Activated CD8-positive, alpha-beta T cell treated with anti-CD3 and anti-CD28 coated beads, Interleukin-2, amount 10 ng/mL, durations not matched to agents 7 days and 5 days (primary cell): ENCODE data around the gene CDH22. TPM values are rescaled to one million over a fixed set of nuclear protein-coding genes. Genes with fewer than 3 reads are reported as not detected.
A peak's percentile ranks its signal among the peaks of the same experiment; 100 is the strongest.

Experiments used
- ATAC-seq: fragments of 150-1000 bp; cut with Tn5 transposase; one replicate; pipeline ENCODE4 v1.10.0; 2021; ENCODE audit warnings: moderate library complexity
- CTCF ChIA-PET: fragments of 350-600 bp; sonication (Branson Sonifier 250); formaldehyde crosslinking; loops from one replicate; lab custom pipeline; 2021; ENCODE audit warnings: antibody characterized with exemption; lab: Charles Lee
- POLR2A ChIA-PET: fragments of 350-600 bp; sonication (Branson Sonifier 250); formaldehyde crosslinking; loops from one replicate; lab custom pipeline; 2021; ENCODE audit warnings: antibody characterized with exemption; lab: Charles Lee
- DNase-seq: peaks from one replicate; pipeline ENCODE4 v3.0.0-alpha.2; 2020
- H3K27ac Mint-ChIP-seq: one replicate; pipeline ENCODE4 v1.8.0; 2021; ENCODE audit warnings: mild to moderate bottlenecking, mixed read lengths
- H3K27me3 Mint-ChIP-seq: one replicate; pipeline ENCODE4 v1.8.0; 2021; ENCODE audit warnings: low read depth, mixed read lengths
- H3K36me3 Mint-ChIP-seq: one replicate; pipeline ENCODE4 v1.8.0; 2021; ENCODE audit warnings: low read depth, mixed read lengths
- H3K4me1 Mint-ChIP-seq: one replicate; pipeline ENCODE4 v1.8.0; 2021; ENCODE audit warnings: low read depth, mixed read lengths
- H3K4me3 Mint-ChIP-seq: one replicate; pipeline ENCODE4 v1.8.0; 2021; ENCODE audit warnings: mild to moderate bottlenecking, mixed read lengths
- H3K9me3 Mint-ChIP-seq: one replicate; pipeline ENCODE4 v1.8.0; 2022; ENCODE audit warnings: mixed read lengths; ENCODE audit not compliant: insufficient read depth
- total RNA-seq, 2 experiments: library from RNA; stranded (reverse); gene quantifications; one replicate each; pipeline ENCODE4 v1.2.3, GENCODE V29; 2021

CDH22 gene
- total RNA-seq, 2 experiments from 2014 or later = not detected

DNA sequence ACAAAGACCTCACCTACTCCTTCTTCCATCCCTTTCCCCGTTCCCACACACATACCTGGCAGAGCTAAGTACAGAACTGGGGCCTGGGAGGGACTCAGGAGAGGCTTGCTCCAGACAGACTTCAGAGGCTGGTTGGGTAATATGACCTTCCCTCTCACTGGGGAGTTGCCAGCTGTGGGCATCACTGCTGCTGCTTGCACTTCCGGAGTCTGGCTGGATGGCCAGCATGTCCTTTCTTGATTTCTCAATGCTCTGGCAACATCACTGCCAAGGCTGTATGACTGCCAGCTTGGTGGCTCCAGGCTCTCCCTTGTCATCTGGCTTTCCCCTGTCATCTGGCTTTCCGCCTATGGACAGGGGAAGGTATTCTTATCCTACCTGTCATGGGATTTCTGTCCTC, 47.8 kb downstream of the CDH22 start:
- peaks cover 7% of the 10 kb centered on the region for H3K27me3 Mint-ChIP-seq
- H3K9me3 Mint-ChIP-seq = no peaks in the 10 kb centered on the region
- no peaks in the 10 kb centered on the region for H3K4me1 Mint-ChIP-seq
- no peak for DNase-seq
- H3K36me3 Mint-ChIP-seq = no peaks in the 10 kb centered on the region
- no peak overlapping the region for H3K27ac Mint-ChIP-seq
- ChIA-PET CTCF (no interaction called here), POLR2A (no interaction called here)
- no peak overlapping the region for H3K4me3 Mint-ChIP-seq
- no peak for ATAC-seq

DNA sequence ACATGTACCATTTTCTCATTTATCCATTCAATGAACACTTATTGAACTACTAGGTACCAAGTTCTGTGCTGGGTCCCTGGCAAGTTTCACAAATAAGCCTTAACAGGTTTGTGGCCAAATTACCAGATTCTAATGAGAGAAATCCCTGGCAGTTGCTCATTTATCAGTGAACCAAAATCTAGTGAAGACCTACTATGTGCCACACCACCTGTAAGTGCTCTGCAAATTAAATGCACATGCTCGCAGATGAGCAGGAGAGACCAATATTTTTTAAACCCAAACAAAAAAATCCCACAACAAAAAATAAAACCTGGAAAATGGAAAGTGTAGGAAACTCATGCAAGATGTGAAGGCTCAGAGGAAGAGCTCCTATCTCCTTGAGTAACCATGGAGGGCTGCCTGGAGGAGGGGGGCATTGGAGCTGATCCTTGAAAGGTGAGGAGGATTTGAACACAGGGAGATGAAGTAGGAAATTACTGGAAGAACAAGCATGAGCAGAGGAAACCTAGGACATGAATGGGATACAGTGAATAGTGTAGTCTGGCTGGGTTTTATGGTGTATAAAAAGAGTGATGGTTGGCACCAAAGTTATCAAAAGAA, 48.9 kb downstream of the CDH22 start:
- CTCF ChIA-PET = no interaction called here
- no peak for ATAC-seq
- H3K36me3 Mint-ChIP-seq = no peaks in the 10 kb centered on the region

DNA sequence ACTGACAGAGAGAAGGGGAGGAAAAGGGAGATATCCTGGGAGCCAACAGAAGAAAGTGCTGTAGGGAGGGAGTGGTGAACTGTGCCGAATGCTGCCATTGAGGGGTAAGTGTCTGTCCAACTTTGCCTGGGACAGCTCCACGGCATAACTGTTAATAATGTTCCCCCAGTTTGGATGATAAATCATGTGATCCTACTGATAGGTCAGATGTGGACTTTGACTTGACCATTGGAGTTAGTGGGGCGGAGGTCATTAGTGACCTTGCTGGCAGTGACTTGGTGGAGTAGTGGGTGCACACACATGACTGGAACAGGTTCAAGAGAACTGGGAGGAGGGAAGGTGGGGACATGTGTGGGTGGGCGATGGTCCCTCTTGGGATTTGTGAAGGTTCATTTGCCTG, 50.4 kb downstream of the CDH22 start:
- H3K4me3 Mint-ChIP-seq = no peak overlapping the region

More for the DNA sequence above, 48.9 kb downstream of the CDH22 start:
- Mint-ChIP-seq H3K4me3 (no peak overlapping the region), H3K4me1 (no peaks in the 10 kb centered on the region), H3K27me3 (peaks cover 9% of the 10 kb centered on the region), H3K27ac (no peak overlapping the region), H3K9me3 (no peaks in the 10 kb centered on the region)
- DNase-seq = no peak
- POLR2A ChIA-PET = no interaction called here

DNA sequence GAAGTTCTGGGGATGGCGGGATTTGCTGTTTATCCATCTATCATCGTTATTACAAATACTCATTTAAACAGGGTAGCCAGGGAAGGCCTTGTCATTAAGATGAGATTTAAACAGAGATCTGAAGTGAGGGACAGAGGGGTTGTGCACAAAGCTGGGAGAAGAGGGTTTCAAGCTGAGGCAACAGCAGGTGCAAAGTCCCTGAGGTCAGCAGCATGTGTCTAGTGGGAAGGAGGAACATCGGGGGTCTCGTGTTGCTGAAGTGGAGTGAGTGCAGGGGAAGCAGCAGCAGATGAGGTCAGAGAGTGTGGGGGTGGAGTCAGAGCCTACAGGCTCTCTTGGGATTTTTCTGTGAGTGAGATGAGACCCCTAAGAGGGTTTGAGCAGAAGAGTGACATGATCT, 52.0 kb downstream of the CDH22 start:
- Mint-ChIP-seq H3K9me3 (no peaks in the 10 kb centered on the region), H3K36me3 (no peaks in the 10 kb centered on the region), H3K4me3 (no peak overlapping the region), H3K4me1 (no peaks in the 10 kb centered on the region), H3K27ac (no peak overlapping the region), H3K27me3 (peaks cover 32% of the 10 kb centered on the region)
- ATAC-seq (no peak), DNase-seq (no peak)
- ChIA-PET POLR2A (no interaction called here), CTCF (no interaction called here)

More for the DNA sequence above, 50.4 kb downstream of the CDH22 start:
- POLR2A ChIA-PET = no interaction called here
- no peaks in the 10 kb centered on the region for H3K9me3 Mint-ChIP-seq
- CTCF ChIA-PET = no interaction called here
- no peak overlapping the region for H3K27ac Mint-ChIP-seq
- H3K4me1 Mint-ChIP-seq = no peaks in the 10 kb centered on the region
- no peak for ATAC-seq
- H3K27me3 Mint-ChIP-seq = peaks cover 20% of the 10 kb centered on the region
- no peak for DNase-seq
- no peaks in the 10 kb centered on the region for H3K36me3 Mint-ChIP-seq

DNA sequence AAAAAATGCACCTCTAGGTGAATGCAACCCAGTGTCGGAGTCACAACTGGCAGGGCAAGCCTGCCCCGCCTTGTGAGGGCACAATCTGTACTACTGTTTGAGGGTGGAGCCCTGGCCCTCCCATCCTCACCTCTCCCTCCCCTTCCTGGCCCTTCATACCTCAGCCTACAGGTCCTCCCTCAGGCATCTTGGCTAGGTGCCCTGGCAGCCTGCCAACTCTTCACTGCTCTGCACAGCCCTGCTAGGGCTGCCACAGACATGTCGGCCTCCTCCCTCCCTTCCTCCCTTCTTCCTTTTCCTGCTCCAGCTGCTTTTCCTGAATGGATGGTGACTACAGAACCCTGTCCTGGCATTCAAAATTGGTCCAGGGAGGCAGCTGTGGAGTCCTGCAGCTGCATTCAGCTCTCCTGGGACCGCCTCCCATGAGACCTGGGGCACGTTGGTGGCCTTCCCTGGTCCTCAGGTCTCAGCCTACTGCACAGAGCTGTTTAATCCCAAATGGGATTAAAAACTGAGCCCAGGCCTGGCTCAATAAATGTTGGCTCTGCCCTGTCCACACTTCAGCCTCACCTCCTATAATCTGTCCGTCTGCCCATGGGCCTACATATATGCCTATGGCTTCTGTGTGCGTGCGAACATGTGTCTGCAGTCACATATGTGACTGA, 52.7 kb downstream of the CDH22 start:
- no peaks in the 10 kb centered on the region for H3K9me3 Mint-ChIP-seq
- no peaks in the 10 kb centered on the region for H3K4me1 Mint-ChIP-seq
- POLR2A ChIA-PET = no interaction called here
- no peak overlapping the region for H3K27ac Mint-ChIP-seq
- CTCF ChIA-PET = no interaction called here
- peaks cover 35% of the 10 kb centered on the region for H3K27me3 Mint-ChIP-seq
- ATAC-seq (no peak), DNase-seq (no peak)
- H3K4me3 Mint-ChIP-seq = no peak overlapping the region
- H3K36me3 Mint-ChIP-seq = no peaks in the 10 kb centered on the region

DNA sequence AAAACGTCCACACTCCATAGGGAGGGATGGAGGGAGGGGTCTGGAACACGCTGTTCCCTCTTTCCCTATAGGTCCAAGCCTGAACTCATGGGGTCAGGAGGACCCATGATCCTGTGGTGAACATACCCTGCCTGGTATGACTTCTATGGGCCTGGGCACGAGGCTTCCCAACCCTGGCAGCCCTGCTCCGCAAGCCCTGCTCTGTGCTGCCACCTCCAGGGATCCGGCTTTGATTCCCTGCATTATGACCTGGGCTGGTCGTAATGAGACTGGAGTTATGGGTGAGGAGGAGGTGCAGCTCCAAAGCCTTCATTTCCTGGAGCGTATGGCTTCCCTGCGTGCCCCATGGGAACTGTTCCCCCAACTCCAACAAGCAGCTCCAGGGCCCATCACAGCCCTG, 54.9 kb downstream of the CDH22 start:
- CTCF ChIA-PET = no interaction called here
- ATAC-seq (no peak), DNase-seq (no peak)
- Mint-ChIP-seq H3K9me3 (no peaks in the 10 kb centered on the region), H3K4me1 (peaks cover 2% of the 10 kb centered on the region), H3K27ac (no peak overlapping the region), H3K36me3 (no peaks in the 10 kb centered on the region), H3K4me3 (no peak overlapping the region), H3K27me3 (peaks cover 51% of the 10 kb centered on the region)
- POLR2A ChIA-PET = no interaction called here

DNA sequence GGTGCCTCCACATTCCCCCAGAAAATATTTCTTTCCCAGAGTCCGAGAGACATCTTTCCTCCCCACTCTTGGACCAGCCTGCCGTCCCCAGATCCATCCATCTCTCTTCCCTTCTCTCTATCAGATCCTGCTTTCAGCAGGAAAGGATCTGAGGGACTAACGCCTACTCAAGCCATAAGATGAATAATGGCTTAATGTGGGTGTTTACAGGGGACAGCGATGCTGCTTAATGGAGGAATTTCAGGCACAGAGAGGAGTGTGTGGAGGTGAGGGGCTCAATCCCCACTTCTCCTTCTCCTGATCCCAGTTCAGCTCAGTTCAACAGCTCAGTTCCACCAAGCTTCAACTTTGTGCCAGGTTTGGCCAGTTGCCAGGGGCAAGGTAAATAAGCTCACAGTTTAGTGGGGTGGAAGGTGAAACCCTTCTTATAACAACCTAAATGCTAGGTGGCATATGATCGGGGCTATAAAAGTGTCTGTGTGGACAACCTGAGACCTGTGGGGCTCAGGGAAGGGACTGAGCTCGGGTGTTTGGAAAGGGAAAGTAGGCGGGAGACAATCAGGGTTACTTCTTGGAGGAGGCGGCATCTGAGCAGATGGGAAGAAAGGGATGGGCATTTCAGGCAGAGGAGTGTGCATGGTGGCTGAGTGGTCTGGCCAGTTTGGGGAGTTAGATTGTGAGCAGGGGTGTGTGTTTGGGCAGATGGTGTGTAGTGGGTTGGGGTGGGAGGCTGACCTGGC, 55.8 kb downstream of the CDH22 start:
- DNase-seq (no peak), ATAC-seq (no peak)
- POLR2A ChIA-PET = no interaction called here
- Mint-ChIP-seq H3K4me1 (peaks cover 7% of the 10 kb centered on the region), H3K36me3 (no peaks in the 10 kb centered on the region), H3K9me3 (no peaks in the 10 kb centered on the region), H3K27ac (no peak overlapping the region), H3K27me3 (peaks cover 56% of the 10 kb centered on the region), H3K4me3 (no peak overlapping the region)
- CTCF ChIA-PET = no interaction called here

DNA sequence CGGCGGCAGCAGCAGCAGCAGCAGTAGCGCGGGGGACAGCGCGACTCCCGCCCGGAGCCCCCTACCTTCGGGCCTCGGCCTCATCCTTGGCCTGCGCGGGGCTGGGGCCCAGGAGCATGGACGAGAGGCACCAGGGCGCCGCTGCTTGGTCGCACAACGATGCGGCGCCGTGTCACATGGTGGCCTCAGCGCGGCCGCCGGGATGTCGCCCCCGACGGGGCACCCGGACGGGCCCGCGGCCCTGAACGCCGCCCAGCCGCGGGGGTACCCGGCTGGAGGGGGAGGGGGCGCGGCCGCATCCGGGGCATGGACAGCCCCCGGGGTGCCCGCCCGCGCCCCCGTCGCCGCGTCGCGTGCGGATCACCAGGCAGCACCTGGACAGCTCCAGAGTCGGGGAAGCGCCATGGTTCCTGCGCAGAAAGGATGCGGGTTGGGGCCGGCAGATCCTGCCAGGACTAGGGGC, 57.1 kb downstream of the CDH22 start:
- ChIA-PET CTCF (no interaction called here), POLR2A (no interaction called here)
- no peak overlapping the region for H3K4me3 Mint-ChIP-seq
- no peaks in the 10 kb centered on the region for H3K9me3 Mint-ChIP-seq
- H3K27ac Mint-ChIP-seq = no peak overlapping the region
- no peak for DNase-seq
- H3K27me3 Mint-ChIP-seq = peaks cover 64% of the 10 kb centered on the region
- H3K36me3 Mint-ChIP-seq = no peaks in the 10 kb centered on the region
- no peak for ATAC-seq
- H3K4me1 Mint-ChIP-seq = peaks cover 16% of the 10 kb centered on the region

DNA sequence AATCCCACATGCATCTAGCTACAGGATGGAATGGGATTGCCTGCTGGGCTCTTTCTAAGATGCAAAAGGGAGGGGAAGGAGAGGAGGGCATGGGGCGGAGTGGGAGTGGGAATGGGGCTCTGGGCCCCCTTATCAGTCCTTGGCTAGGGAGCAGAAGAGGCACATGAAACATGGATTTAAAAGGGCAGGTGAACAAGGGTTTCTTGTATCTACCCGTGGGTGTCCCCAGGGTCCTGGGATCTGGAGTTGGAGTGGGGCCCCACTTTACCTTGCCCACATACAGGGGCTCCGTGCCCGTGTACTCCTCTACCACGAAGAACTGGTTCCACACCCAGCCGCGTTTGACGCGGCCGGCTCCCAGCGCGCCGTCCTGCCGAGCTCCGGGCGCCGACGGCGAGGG, 57.5 kb downstream of the CDH22 start:
- H3K27me3 Mint-ChIP-seq = peaks cover 68% of the 10 kb centered on the region

DNA sequence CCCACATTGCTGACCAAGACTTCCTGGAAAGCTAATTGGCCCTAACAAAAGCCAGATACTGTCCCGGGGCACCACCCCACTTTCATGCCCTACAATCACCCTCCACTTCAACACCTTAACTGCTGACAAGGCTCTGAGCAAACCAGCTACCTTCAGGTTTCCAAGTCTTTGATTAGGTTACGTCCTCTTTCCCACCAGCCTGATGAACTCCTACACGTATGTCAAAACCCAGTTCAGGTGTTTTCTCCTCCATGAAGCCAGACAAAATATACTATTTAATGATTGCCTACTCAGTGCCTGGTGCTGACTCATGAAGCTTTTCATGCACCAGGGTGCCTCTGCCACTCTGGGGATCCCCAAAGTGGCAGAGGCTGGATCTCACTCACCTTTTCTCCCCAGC, 58.6 kb downstream of the CDH22 start:
- Mint-ChIP-seq H3K4me1 (peaks cover 18% of the 10 kb centered on the region), H3K27me3 (peaks cover 74% of the 10 kb centered on the region), H3K27ac (no peak overlapping the region), H3K9me3 (no peaks in the 10 kb centered on the region), H3K4me3 (no peak overlapping the region), H3K36me3 (no peaks in the 10 kb centered on the region)
- no peak for ATAC-seq
- DNase-seq = no peak
- ChIA-PET POLR2A (no interaction called here), CTCF (interaction anchor here (0.7 kb wide), 1 partner anchor 1162 kb away, joined by 3 read pairs; no protein-coding TSS in a partner anchor)

More for the DNA sequence above, 57.5 kb downstream of the CDH22 start:
- ATAC-seq (no peak), DNase-seq (no peak)
- ChIA-PET POLR2A (no interaction called here), CTCF (no interaction called here)
- peaks cover 18% of the 10 kb centered on the region for H3K4me1 Mint-ChIP-seq
- no peaks in the 10 kb centered on the region for H3K36me3 Mint-ChIP-seq
- H3K9me3 Mint-ChIP-seq = no peaks in the 10 kb centered on the region
- H3K4me3 Mint-ChIP-seq = no peak overlapping the region
- no peak overlapping the region for H3K27ac Mint-ChIP-seq

DNA sequence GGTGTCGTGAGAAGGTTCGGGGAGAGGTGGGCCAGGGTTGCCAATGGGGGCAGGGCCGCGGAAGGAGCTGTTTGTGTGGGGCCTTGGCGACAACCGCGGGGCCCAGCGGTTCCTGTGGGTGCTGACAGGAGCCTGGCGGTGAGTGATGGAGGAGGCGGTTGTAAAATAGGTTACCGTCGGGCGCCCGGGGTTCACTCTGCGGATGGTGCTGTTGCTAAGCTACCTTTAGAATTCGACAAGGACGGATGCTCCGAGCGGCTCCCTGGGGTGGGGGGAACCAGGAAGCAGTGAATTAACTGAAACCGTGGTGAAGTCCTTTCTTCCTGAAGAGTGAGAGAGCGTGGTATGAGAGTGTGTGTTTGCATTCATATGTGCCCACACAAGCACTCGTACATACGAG, 61.7 kb downstream of the CDH22 start:
- Mint-ChIP-seq H3K9me3 (no peaks in the 10 kb centered on the region), H3K27me3 (peaks cover 47% of the 10 kb centered on the region), H3K4me1 (peaks cover 18% of the 10 kb centered on the region), H3K4me3 (no peak overlapping the region), H3K27ac (no peak overlapping the region), H3K36me3 (no peaks in the 10 kb centered on the region)
- ChIA-PET POLR2A (no interaction called here), CTCF (no interaction called here)
- DNase-seq (peak; percentile 49), ATAC-seq (peak; percentile 65)
